LNCAP (cell line): Measurements from ENCODE around the gene RANBP3.

ENCODE experiments used
- TF ChIP-seq, protein P1 (sequence below): fragments of 450-650 bp; IDR thresholded peaks from 2 replicates; pipeline ENCODE4 v1.5.1; 2017; ENCODE audit warnings: mild to moderate bottlenecking

The RANBP3 gene

DNA sequence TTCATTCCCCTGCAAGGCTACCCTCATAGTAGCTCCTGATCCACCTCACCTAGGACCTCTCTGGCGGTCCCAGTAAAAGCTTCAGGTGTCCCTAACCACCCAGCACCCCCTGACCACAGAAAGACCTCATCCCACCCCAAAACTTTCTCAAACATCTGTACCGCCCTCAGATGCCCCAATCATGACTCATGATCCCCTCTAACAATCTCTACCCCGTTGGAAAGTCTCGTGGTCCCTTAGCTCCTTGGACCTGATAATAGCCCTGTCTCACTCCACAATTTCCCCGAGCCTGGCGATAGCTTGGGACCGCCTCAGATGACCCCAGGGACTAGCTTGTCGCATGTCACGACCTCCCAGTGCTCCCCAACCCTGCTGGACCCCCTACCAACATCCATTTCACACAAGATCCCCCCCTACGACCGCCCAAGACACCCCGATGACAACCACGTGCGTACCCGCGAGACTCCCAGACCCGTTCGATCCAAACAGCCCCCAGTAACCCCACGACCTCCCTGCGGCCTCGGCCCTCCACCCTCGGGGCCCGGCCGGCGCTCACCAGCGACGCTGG is 74.8 kb downstream of the RANBP3 start:
- TF ChIP-seq, protein P1, sequence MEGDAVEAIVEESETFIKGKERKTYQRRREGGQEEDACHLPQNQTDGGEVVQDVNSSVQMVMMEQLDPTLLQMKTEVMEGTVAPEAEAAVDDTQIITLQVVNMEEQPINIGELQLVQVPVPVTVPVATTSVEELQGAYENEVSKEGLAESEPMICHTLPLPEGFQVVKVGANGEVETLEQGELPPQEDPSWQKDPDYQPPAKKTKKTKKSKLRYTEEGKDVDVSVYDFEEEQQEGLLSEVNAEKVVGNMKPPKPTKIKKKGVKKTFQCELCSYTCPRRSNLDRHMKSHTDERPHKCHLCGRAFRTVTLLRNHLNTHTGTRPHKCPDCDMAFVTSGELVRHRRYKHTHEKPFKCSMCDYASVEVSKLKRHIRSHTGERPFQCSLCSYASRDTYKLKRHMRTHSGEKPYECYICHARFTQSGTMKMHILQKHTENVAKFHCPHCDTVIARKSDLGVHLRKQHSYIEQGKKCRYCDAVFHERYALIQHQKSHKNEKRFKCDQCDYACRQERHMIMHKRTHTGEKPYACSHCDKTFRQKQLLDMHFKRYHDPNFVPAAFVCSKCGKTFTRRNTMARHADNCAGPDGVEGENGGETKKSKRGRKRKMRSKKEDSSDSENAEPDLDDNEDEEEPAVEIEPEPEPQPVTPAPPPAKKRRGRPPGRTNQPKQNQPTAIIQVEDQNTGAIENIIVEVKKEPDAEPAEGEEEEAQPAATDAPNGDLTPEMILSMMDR: no peak

DNA sequence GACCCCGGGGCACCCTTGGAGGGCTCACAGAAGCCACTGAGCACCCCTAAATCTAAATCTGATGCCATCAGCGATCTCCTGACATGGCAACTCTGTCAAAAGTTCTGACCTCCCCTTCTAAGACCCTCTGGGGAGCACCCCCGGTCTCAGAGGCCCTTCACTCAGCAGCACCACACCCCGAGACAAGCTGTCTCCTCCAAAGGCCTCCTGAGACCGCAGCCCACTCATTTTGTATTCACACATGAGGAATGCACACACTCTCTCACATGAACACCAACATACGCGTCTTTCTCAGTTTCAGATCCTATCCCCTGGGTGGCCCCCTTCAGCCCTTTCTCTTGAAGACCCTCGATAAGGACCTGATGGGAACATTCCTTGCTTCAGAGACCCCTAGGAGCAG is 77.0 kb downstream of the RANBP3 start:
- TF ChIP-seq, protein P1: no peak

DNA sequence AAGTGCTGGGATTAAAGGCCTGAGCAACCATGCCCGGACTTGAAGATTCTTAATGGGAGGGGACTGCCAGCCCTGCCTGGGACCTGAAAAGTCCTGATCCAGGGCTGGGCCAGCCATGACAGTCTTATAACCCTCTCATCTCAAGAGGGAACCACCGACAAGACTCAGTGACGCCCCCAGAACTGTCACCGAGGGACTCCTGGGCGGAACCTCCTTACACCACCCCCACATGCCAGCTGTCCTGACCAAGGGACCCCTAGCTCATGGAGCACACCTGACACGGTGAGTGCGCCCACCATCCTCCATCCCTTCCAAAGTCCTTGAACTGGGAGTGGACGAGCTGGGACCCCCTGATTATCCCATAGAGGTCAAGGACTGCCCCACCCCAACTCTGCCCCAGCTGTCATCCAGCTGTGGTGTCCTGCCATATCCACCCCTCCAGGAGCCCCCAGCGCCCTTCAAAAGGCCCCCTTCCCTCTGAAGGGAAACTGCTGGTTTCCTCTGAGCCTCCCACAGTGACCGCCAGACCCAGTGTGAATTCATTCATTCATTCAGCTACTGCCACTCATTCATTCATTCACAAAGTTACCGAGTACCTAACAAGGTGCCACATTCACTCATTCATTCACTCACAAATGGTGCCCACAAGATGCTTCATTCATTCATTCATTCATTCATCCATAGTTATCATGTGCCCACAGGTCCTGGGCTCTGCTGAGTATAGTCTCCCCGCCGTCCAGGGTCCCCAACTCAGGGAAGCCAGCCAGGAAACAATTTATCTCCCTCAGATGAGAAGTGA is 78.0 kb downstream of the RANBP3 start:
- TF ChIP-seq, protein P1: no peak

DNA sequence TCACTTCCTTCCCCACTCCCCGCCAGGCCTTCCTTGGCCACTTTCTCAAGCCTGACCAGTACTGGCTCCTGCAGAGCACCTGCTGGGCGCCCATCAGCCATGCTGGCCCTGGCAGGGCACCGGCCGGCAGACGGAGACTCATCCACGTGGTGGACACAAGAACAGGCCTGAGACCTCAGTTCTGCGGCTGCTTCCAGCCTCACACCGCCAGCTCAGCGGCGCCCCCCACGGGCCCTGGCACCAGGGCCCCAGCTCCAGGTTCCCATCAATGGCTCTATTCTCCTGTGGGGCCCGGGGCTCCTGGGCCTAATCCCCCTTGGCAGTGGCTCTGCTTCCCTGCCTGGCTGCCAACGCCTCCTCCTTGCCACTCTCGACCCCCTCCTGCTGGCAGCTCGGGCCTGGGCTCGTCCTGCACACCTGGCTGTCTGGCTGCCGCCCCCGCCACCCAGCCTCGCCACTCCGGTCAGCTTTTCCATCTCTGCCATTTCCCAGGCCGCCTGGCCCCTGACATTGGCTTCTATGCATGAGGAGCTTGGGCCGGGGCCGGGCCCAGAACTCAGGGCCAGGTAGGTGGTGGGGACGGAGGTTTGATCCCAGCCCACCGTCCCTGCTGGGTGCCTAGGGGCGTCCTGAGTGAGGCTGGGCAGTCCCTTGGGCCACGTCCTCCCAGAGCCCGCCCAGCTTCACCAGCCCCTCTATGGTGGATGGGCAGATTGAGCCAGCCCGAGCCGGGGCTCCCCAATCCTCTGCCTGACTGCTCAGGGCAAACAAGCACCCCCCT is 80.6 kb downstream of the RANBP3 start:
- TF ChIP-seq, protein P1: 0 out of 2 replicates have a peak, but pooled peaks have one; percentile 15

DNA sequence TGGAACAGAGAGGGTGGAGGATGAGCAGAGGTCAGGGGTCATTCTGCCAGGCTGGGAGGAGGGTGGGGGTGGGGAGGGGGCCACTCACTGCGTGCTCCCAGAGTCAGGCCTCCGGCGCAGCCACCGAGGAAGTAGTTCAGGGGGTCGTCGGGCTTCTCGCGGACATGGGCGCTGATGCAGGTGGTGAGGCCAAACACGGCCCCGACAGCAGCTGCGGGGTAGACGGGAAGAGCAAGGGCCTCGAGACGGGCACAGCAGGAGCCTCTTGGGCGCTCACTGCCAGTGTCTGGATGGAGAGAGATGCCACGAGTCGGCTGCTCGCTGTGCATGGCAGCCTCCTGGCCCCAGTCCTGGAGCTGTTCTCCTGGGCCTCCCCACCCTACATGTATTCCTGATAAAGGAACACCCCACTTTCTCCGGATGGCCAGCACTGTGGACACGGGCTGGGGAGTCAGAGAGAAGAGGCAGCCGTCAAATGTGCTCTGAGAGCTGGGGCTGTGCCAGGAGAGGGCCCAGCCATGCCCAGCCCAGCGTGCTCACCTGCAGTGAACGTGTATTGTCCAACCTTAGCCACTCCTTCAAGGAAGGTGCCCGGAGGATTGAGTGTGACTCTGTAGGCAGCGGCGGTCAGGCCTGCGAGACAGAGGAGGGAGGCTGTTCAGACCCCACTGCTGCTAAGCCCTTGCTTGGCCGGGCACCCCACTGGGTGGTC is 81.4 kb downstream of the RANBP3 start:
- TF ChIP-seq, protein P1: no peak

DNA sequence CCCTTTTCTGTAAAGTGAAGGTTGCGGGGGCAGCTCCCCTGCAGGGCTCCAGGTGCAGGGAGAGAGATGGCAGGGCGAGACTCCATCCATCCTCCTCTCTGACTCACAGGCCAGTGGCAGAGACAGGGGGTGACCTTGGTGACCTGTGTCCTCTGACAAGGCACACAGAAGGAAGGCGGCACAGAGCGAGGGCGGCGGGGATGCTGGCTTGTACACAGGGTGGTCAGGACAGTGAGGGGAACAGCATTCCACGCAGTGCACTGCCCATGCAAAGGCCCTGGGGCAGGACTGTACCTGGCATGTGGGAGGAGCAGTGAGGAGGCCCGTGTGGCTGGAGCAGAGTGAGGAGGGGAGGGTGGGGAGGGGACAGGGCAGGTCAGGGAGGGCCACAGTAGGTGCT is 82.0 kb downstream of the RANBP3 start:
- TF ChIP-seq, protein P1: no peak

DNA sequence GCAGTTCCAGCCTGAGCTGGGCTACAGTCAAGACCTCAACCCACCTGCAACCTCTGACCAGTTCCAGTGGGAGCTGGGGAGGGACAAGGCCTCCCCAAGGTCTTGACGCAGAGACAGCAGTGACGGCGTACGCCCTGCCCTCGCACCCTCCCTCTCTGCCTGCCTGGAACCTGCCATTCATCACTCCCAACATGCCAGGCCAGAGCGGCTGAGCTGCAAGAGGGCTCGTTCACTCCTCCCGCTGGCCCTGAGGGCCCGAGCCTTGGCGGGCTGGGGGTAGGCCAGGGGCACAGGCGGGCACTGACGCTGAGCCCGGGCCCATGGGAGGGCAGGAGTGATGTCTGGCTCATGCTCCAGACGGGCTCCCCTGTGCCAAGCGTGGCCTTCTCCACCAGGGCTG is 82.5 kb downstream of the RANBP3 start:
- TF ChIP-seq, protein P1: no peak
